GM13977 (cell line): Measurements from ENCODE around the gene CCDC149.

ENCODE experiments used
- DNase-seq: peaks from one replicate; pipeline ENCODE4 v3.0.0; 2012; ENCODE audit warnings: low spot score
- in situ Hi-C: fragments of 300-500 bp; cut with MboI; formaldehyde crosslinking; loops from one replicate; pipeline ENCODE4 v1.12.0; 2022; ENCODE audit warnings: low sequenced_read_pairs, low pct_unique_long_range_greater_than_20kb, mixed read lengths, inconsistent platforms; ENCODE audit not compliant: unreplicated experiment
- TF ChIP-seq, protein P1 (sequence below): IDR thresholded peaks from 2 replicates; pipeline ENCODE4 v1.5.1; 2012; ENCODE audit warnings: mild to moderate bottlenecking, control low read depth; ENCODE audit not compliant: insufficient read depth; ENCODE audit errors: extremely low read depth, missing control alignments

Gene CCDC149

DNA sequence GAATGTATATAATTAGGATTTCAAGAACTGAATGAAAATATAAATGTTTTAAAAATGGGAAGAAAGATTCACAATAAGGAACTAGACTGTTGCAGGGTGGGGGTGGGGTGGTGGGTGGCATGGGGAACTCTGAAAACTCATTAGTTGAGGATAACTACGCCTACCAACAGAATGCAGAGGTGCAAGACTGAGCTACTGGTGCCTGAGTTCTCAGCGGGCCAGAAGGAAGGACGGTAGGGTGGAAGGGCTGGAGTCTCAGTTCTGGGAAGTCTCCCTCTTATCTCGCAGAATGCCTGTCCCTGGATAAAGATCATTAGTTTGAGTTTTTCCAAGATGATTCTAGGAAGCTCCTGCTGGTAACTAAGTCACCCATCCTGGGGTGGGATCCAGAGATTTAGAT, 118.8 kb downstream of the CCDC149 start:
- in situ Hi-C loops: no loop called here
- DNase-seq: no peak
- TF ChIP-seq, protein P1, sequence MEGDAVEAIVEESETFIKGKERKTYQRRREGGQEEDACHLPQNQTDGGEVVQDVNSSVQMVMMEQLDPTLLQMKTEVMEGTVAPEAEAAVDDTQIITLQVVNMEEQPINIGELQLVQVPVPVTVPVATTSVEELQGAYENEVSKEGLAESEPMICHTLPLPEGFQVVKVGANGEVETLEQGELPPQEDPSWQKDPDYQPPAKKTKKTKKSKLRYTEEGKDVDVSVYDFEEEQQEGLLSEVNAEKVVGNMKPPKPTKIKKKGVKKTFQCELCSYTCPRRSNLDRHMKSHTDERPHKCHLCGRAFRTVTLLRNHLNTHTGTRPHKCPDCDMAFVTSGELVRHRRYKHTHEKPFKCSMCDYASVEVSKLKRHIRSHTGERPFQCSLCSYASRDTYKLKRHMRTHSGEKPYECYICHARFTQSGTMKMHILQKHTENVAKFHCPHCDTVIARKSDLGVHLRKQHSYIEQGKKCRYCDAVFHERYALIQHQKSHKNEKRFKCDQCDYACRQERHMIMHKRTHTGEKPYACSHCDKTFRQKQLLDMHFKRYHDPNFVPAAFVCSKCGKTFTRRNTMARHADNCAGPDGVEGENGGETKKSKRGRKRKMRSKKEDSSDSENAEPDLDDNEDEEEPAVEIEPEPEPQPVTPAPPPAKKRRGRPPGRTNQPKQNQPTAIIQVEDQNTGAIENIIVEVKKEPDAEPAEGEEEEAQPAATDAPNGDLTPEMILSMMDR: no peak

DNA sequence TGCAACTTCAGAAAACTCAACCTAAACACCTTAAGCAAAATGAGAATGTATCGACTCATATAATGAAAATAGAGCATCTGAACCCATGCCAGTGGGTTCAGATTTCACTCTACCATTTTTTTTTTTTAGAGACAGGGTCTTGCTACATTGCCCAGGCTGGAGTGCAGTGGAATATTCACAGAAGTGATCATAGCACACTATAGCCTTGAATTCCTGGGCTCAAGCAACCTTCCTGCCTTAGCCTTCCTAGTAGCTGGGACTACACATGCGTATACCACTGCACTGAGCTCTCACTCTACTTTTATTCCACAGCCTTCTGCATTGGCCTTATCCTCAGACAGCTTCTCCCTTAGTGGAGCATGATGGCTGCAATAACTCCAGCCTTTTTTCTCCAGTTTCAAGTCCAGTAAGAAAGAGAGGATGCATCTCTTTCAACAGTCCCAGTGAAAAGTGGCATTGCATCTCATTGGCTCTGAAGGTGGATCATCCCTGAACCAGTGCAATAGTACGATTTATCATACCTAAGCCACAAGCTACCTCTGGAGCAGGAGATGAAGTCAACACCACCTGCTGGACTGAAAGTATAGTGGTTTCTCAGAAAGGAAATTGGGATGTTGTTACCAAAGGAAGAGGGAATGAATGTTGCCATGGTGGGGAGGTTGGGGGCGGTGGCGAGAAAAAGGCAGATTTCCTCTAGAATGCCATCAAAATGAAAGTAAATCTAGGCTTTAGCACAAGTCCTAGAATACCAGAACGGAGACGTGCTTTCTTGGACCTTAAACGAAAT, 119.4 kb downstream of the CCDC149 start:
- in situ Hi-C loops: no loop called here

DNA sequence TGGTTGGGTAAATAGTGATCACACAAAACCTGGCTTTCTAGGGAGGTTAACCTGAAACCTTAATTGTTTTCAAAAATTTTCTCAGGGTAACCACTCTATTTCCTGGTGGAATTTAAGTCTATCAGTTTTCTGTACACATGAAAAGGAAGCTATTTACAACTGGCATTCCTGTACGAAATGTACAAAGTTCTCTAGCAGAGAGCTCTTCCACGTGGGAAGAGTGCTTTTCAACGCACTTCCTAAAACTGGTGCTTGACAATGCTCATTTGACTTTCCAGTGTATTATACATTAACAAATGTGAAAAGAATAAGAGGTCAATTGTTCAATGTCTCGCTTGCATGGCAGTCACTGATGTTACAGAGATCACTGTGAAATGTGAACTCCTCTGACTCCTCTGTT, 120.3 kb downstream of the CCDC149 start:
- in situ Hi-C loops: no loop called here
- TF ChIP-seq, protein P1: no peak
- no peak for DNase-seq

More for the DNA sequence above, 119.4 kb downstream of the CCDC149 start:
- TF ChIP-seq, protein P1: no peak
- DNase-seq: no peak

DNA sequence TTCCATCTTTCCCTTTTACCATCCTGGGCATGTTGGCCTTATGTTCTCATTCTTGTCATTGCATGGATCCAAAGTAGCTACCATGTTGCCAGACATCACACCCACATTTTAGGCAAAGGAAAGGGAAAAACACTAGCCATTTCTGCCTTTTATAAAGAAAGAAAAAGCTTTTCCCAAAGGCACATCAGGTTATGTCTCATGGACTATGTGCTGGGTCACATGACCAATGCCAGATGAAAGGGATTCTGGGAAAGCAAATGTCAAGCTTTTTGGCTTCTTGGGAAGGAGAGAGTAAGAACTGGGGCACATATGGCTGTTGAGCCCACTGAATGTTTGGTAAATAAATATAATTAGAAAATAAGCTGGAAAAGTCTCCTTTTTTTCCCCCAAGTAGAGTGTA, 121.8 kb downstream of the CCDC149 start:
- no peak for DNase-seq
- TF ChIP-seq, protein P1: no peak
- in situ Hi-C loops: no loop called here

DNA sequence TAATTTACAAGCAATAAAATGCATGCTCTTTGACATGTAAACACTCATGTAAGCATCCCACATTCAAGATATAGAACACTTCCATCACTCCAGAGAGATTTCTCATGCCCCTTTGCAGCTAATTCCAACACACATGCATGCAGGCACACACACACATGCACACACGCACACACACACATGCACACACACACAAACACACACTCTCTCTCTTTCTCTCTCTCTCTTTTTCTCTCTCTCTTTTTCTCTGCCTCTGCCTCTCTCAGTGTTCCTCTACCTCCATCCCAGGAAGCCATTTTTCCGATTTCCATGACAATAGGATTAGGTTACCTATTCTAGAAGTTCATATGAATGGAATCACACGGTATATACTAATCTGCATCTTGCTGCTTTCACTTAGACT, 129.3 kb downstream of the CCDC149 start:
- in situ Hi-C loops: no loop called here
- DNase-seq: no peak
- TF ChIP-seq, protein P1: no peak

DNA sequence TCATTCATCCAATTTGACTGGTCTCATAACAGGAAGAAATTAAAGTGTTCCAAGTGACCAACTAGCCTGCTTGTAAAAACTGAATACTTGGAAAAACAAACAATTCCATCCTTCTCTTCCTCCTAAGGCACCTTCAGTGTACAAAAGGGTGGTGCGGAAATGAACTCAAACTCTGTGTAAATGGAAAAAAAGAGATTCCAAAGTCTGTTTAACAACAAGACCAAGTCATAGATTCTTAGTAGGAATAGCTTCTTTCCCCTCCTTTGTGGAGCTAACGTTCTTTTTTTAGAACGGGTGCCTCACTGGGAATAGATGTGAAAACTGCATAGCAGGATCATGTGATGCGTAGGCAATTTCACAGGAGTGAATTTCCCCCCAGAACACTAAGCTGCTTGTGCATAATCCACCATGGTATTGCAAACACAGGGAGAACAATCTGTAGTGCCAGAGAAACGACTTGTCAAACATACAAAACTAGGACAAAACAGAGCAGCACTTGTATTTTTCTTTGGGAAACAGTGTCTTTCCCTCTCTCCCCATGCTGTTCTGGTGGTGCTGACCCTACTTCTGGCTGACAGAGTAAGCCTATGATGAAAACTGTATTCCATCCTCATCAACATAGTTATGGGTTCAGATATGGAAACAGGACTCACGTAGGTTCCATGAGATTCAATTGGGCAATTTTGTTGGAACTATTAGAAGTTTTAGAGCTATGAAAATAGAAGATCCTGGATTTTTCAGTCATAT, 130.7 kb downstream of the CCDC149 start:
- no peak for DNase-seq
- in situ Hi-C loops: no loop called here
- TF ChIP-seq, protein P1: no peak
